Uterus (tissue), 4 donors: ENCODE data around the gene FYCO1. TPM values are rescaled to one million over a fixed set of nuclear protein-coding genes. Genes with fewer than 3 reads are reported as not detected.

Experiments used
- DNase-seq, 2 donors: peaks; one replicate each; pipeline ENCODE4 v3.0.0-alpha.2; 2019 to 2020
- H3K27ac ChIP-seq, 2 donors: fragments of 200-600 bp; sonication (generic); 1 replicate in 1 of 2; 2 replicates in 1 of 2; pipeline ENCODE4 v1.5.1; 2016 to 2018
- H3K27me3 ChIP-seq, 2 donors: fragments of 200-600 bp; sonication (generic); one replicate each; pipeline ENCODE4 v1.5.1; 2018 to 2019; ENCODE audit warnings: control low read depth in 1 of 2
- H3K36me3 ChIP-seq, 2 donors: fragments of 200-600 bp; sonication (generic); one replicate each; pipeline ENCODE4 v1.5.1; 2019; ENCODE audit warnings: control low read depth in 1 of 2
- H3K4me1 ChIP-seq, 2 donors: fragments of 200-600 bp; sonication (generic); one replicate each; pipeline ENCODE4 v1.5.1; 2018 to 2019; ENCODE audit warnings: control low read depth in 1 of 2
- H3K4me3 ChIP-seq, 2 donors: fragments of 200-600 bp; sonication (generic); 1 replicate in 1 of 2; 2 replicates in 1 of 2; pipeline ENCODE4 v1.5.1; 2018 to 2019; ENCODE audit warnings: mild to moderate bottlenecking in 1 of 2
- H3K9me3 ChIP-seq, 2 donors: fragments of 200-600 bp; sonication (generic); one replicate each; pipeline ENCODE4 v1.5.1; 2019; ENCODE audit warnings: control low read depth in 1 of 2
- CTCF ChIP-seq, 4 experiments: fragments of 200-600 bp in 2 of 4; fragments of 450-650 bp in 2 of 4; sonication (generic) in 2 of 4; IDR thresholded peaks; one replicate each; pipeline ENCODE4 v1.5.1; 2016 to 2019; ENCODE audit warnings: antibody characterized with exemption in 4 of 4, mild to moderate bottlenecking in 2 of 4, moderate library complexity in 1 of 4
- POLR2A ChIP-seq, 2 donors: fragments of 450-650 bp; IDR thresholded peaks; one replicate each; pipeline ENCODE4 v1.6.1; 2016; ENCODE audit warnings: antibody characterized with exemption in 2 of 2, mild to moderate bottlenecking in 1 of 2, moderate library complexity in 1 of 2
- intact Hi-C: fragments of 100-400 bp; cut with DNase I; formaldehyde crosslinking; loops from one replicate; pipeline ENCODE4 v1.15.1; 2023; ENCODE audit warnings: low total_unique reads
- total RNA-seq, 4 donors: library from RNA; depleted of rRNA in 3 of 4; stranded (reverse); fragments of >200 nt in 3 of 4; gene quantifications; one replicate each; pipeline versions ENCODE4 v1.1.0 to v1.2.4, GENCODE V29; 2014 to 2023
- donor health status: DM: yes; HTN: yes; CAD: no.

The FYCO1 gene
- total RNA-seq, 4 donors from 2014 or later, result 16.5 to 74.4 (median 27.8) TPM

GRCh38 chr3:45959201-45959600, 36.4 kb downstream of the FYCO1 start:
- Histone ChIP-seq H3K27ac (peak overlapping the region; percentile 53 to 58), H3K4me1 (no peaks in the 10 kb centered on the region), H3K27me3 (no peaks in the 10 kb centered on the region), H3K4me3 (no peak overlapping the region), H3K36me3 (no peaks in the 10 kb centered on the region), H3K9me3 (no peaks in the 10 kb centered on the region)
- TF ChIP-seq POLR2A (IDR thresholded peaks at IDR 0.05) (no peak), CTCF (IDR thresholded peaks at IDR 0.05) (no peak)
- intact Hi-C loops, result no loop called here
- no peak for DNase-seq

DNA sequence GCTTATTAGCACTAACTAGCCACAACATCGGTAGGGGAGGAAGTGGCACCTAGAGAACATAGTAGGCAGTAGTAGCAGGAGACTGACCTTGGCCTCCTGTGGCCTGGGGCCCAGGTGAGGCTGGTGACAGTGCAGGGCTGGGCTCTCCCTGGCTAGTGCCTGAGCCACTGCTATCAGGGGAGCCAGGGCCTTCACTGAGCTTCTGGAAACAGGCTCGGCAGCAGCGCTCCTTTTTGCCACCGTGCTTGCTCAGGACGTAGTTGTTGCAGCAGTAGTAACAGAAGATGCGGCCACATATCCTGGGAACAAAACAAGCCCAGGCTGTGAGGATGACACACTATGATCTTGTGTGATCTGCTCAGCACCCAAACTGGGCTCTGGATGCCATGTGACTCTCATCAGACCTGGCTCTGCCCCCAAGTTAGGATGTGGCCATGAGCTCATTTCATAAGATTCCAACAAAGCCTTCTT, 37.3 kb downstream of the FYCO1 start:
- TF ChIP-seq POLR2A (IDR thresholded peaks at IDR 0.05), result no peak
- TF ChIP-seq CTCF (IDR thresholded peaks at IDR 0.05), result no peak
- intact Hi-C loops, result no loop called here
- H3K36me3 ChIP-seq, result no peaks in the 10 kb centered on the region
- H3K4me1 ChIP-seq, result no peaks in the 10 kb centered on the region
- peak in 1 of 2 donors; percentile 32 for DNase-seq
- no peaks in the 10 kb centered on the region for H3K9me3 ChIP-seq
- peak overlapping the region; percentile 53 to 58 for H3K27ac ChIP-seq
- no peak overlapping the region for H3K4me3 ChIP-seq
- H3K27me3 ChIP-seq, result no peaks in the 10 kb centered on the region

DNA sequence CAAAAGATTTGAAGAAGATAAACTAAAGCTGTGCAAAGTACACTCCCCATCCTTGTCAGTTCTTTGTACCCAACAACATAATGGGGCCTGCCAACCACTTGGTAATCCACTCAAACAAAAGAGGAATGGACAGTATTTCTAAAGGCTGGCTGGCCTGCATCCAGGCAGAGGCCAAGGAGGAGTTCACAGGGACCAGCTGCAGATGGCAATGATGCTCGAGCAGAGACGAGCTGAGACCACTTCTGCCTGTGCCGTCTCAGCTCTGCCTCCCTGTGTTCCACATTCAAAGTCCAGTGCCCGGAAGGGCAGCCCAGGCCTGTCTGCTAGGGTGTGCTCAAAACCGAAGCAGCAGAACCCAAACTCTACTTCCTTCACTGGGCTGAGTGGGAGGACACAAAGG, 38.0 kb downstream of the FYCO1 start:
- no peaks in the 10 kb centered on the region for H3K27me3 ChIP-seq
- H3K4me3 ChIP-seq, result no peak overlapping the region
- intact Hi-C loops, result no loop called here
- peak overlapping the region in 1 of 2 donors; percentile 58 for H3K27ac ChIP-seq
- H3K36me3 ChIP-seq, result no peaks in the 10 kb centered on the region
- no peaks in the 10 kb centered on the region for H3K9me3 ChIP-seq
- no peaks in the 10 kb centered on the region for H3K4me1 ChIP-seq
- DNase-seq, result no peak
- TF ChIP-seq CTCF (IDR thresholded peaks at IDR 0.05), result no peak
- TF ChIP-seq POLR2A (IDR thresholded peaks at IDR 0.05), result no peak

- intact Hi-C loops, result no loop called here
- DNase-seq, result no peak
- H3K4me1 ChIP-seq, result no peaks in the 10 kb centered on the region
- TF ChIP-seq CTCF (IDR thresholded peaks at IDR 0.05) (no peak), POLR2A (IDR thresholded peaks at IDR 0.05) (no peak)
- no peak overlapping the region for H3K27ac ChIP-seq
- H3K9me3 ChIP-seq, result no peaks in the 10 kb centered on the region
- no peak overlapping the region for H3K4me3 ChIP-seq
- H3K36me3 ChIP-seq, result no peaks in the 10 kb centered on the region
- no peaks in the 10 kb centered on the region for H3K27me3 ChIP-seq
Measured at GRCh38 chr3:45955706-45956105, 39.9 kb downstream of the FYCO1 start.

DNA sequence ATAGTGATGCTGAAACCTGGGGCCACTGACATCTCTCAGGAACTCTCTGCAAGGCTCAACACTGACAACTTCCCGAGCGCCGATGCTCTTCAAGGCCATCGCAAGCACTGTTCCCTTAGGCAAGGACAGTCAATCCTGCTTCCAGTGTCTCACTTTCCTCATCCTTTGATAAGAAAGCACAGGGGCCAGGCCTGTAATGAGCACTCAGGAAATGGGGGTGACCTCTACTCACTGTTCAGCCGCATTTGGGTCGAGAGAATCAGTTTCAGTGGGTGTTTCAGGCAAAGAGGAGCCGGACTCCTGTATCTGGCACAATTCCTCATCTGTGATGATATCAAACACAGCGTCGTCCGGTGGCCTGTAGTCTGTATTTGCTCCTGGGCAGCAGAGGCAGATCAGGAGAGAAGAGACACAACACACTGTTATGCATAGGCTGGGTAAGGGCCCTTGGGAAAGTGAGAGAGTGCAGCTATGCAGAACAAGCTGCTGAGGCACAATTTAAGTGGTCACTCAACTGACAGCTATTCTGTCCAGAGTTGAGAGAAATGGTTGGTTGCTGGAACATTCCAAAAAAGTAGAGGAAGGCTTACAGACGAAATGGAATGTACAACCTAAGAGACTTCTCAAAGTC, 40.5 kb downstream of the FYCO1 start:
- H3K4me3 ChIP-seq, result no peak overlapping the region
- TF ChIP-seq POLR2A (IDR thresholded peaks at IDR 0.05) (no peak), CTCF (IDR thresholded peaks at IDR 0.05) (no peak)
- DNase-seq, result no peak
- H3K36me3 ChIP-seq, result no peaks in the 10 kb centered on the region
- H3K4me1 ChIP-seq, result peaks cover 0 to 2% of the 10 kb centered on the region in 2 donors
- H3K27ac ChIP-seq, result no peak overlapping the region
- H3K9me3 ChIP-seq, result no peaks in the 10 kb centered on the region
- H3K27me3 ChIP-seq, result no peaks in the 10 kb centered on the region
- intact Hi-C loops, result no loop called here
